GM21360 (cell line): ENCODE results near the gene FAXDC2.
"Not testable (repeated sequence)": the region's sequence is repeated elsewhere in the genome, so short reads cannot be mapped to it uniquely, and the experiment has no call there.

ENCODE experiments used
- ATAC-seq: cut with Tn5 transposase; IDR thresholded peaks from one replicate; pipeline ENCODE4 v1.9.1; 2021; ENCODE audit warnings: mild to moderate bottlenecking, moderate library complexity; ENCODE audit not compliant: unreplicated experiment

The FAXDC2 gene

GRCh38 chr5:154861946-154862345, 11.5 kb upstream of the FAXDC2 start:
- ATAC-seq = no peak

GRCh38 chr5:154860765-154861164, 10.4 kb upstream of the FAXDC2 start:
- ATAC-seq = no peak

GRCh38 chr5:154860123-154860522, 9.7 kb upstream of the FAXDC2 start:
- no peak for ATAC-seq

- ATAC-seq = no peak
Observed at GRCh38 chr5:154858972-154859871, 8.8 kb upstream of the FAXDC2 start.

- ATAC-seq = peak; percentile 80
Observed at GRCh38 chr5:154858297-154858971, 8.0 kb upstream of the FAXDC2 start, which contains the start of gene CNOT8. TSS of gene CNOT8 (plus strand) at chr5:154858627. CDS start at chr5:154863279, 4,652 bp downstream.

GRCh38 chr5:154857530-154858296, 7.3 kb upstream of the FAXDC2 start:
- ATAC-seq = peak; percentile 59

DNA sequence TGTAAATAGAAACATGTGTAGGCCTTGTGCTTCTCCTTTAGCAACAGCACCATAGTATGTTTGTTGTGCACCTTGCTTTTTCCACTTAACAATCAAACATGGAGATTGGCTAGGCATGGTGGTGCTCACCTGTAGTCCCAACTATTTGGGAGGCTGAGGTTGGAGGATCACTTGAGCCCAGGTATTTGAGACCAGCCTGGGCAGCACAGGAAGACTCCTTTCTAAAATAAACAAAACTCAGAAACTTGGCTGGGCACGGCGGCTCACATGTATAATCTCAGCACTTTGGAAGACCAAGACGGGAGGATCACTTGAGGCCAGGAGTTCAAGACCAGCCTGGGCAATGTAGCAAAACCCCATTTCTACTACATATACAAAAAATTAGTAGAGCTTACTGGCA, 948 bp upstream of the FAXDC2 start:
- no peak for ATAC-seq

GRCh38 chr5:154849791-154850201, 607 bp downstream of the FAXDC2 start:
- no peak for ATAC-seq

- no peak for ATAC-seq
Observed at GRCh38 chr5:154849264-154849785, 1.1 kb downstream of the FAXDC2 start.

DNA sequence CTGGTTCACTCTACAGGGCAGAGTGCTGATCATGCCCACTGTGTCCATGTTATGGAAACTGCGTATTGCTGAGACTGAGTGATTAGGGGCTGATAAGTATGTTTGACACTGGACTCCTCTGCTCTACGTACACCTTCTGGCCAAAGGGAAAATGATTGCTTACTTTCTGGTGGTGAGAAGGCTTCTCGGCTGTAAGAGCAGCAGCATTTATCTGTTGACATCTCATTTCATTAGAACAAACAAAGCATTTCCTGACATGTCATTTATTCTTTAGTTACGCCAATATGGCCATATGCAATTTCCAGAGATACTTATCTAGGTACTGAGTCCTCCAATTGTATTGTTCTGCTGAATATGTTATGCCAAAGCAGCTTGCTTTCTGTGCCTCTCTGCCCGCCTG, 5.6 kb downstream of the FAXDC2 start:
- ATAC-seq = no peak

- no peak for ATAC-seq
Observed at GRCh38 chr5:154842689-154843530, 7.5 kb downstream of the FAXDC2 start.

DNA sequence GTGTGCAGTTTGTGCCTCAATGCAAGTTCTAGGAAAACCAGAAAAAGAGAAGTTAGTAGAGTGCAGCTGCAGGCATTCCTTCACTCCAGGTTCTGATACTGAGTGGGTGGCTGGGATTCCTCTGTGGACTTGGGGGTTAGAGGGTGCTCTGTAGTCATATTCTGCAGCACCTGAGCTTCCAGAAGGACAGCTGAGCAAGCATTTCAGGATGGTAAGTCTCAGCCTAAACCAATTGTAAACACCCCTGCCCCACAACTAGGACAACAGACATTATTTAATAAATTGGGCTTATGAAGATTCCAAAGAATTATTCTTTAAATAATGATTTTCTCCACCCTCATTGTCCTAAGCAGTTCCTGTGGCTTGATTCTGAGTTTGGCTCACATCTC, 9.1 kb downstream of the FAXDC2 start:
- ATAC-seq = no peak

GRCh38 chr5:154840435-154841272, 9.7 kb downstream of the FAXDC2 start:
- ATAC-seq = no peak

GRCh38 chr5:154837009-154837901, 13.1 kb downstream of the FAXDC2 start:
- no peak for ATAC-seq

- no peak for ATAC-seq
Observed at GRCh38 chr5:154836225-154836624, 14.2 kb downstream of the FAXDC2 start.

DNA sequence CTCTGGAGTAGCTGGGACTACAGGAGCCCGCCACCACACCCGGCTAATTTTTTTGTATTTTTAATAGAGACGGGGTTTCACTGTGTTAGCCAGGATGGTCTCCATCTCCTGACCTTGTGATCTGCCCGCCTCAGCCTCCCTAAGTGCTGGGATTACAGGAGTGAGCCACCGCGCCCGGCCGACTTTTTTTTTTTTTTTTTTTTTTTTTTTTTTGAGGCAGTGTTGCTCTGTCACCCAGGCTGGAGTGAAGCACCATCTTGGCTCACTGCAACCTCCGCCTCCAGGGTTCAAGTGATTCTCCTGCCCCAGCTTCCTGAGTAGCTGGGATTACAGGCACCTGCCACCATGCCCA, 14.7 kb downstream of the FAXDC2 start:
- not testable (repeated sequence) for ATAC-seq

DNA sequence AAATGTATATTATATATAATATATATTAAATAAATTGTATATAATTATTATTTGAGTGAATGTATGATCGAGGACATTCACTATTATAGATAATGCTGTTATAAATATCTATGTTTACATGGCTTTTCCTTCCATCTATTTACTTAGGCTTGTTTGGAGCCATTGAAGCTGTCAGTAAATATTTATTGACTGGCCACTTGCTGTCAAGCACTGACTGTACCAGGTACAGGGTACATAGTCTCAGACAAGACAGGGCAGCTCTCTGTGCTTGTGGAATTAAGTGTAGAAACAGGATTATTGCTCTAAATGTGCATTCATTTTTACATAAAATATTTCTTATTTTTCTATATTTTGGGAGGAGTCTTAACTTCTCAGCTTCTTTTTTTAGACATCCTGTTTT, 16.4 kb downstream of the FAXDC2 start:
- no peak for ATAC-seq

GRCh38 chr5:154832804-154833203, 17.6 kb downstream of the FAXDC2 start:
- not testable (repeated sequence) for ATAC-seq
